Kidney (tissue), 14 donors: ENCODE results near the gene MFNG. TPM values are rescaled to one million over a fixed set of nuclear protein-coding genes. Genes with fewer than 3 reads are reported as not detected.

ENCODE experiments used
- DNase-seq, 5 donors: peaks; one replicate each; pipeline ENCODE4 v3.0.0-alpha.2; 2013 to 2020
- FAIRE-seq: peaks from 2 replicates; lab custom pipeline; 2012; peaks lifted over from hg19 to GRCh38; lab: Jason Lieb, UNC
- H3K27ac ChIP-seq, 2 donors: one replicate each; pipeline ENCODE4 v1.7.0; 2013; ENCODE audit warnings: low read depth in 2 of 2, low read length in 2 of 2, inconsistent platforms in 1 of 2
- H3K27me3 ChIP-seq: one replicate; pipeline ENCODE4 v1.7.1; 2013; ENCODE audit warnings: low read length, inconsistent platforms; ENCODE audit not compliant: control insufficient read depth, insufficient read depth
- H3K36me3 ChIP-seq, 3 donors: one replicate each; pipeline versions ENCODE4 v1.7.0 to v1.7.1; 2013; ENCODE audit warnings: low read length in 3 of 3, control low read depth in 1 of 3, inconsistent platforms in 1 of 3; ENCODE audit not compliant: insufficient read depth in 3 of 3, control insufficient read depth in 2 of 3
- H3K4me1 ChIP-seq, 3 donors: one replicate each; pipeline versions ENCODE4 v1.7.0 to v1.7.1; 2013; ENCODE audit warnings: low read length in 3 of 3, inconsistent platforms in 1 of 3, low read depth in 1 of 3; ENCODE audit not compliant: control insufficient read depth in 2 of 3, insufficient read depth in 2 of 3
- H3K4me3 ChIP-seq, 3 donors: one replicate each; pipeline versions ENCODE4 v1.7.0 to v1.8.1; 2013; ENCODE audit warnings: low read length in 3 of 3, control low read depth in 1 of 3, inconsistent platforms in 1 of 3
- H3K9ac ChIP-seq, 3 donors: one replicate each; pipeline versions ENCODE4 v1.7.0 to v1.7.1; 2013; ENCODE audit warnings: low read length in 3 of 3, control low read depth in 1 of 3, inconsistent platforms in 1 of 3
- H3K9me3 ChIP-seq, 3 donors: one replicate each; pipeline versions ENCODE4 v1.7.0 to v1.7.1; 2013; ENCODE audit warnings: low read length in 3 of 3, control low read depth in 1 of 3, inconsistent platforms in 1 of 3; ENCODE audit not compliant: control insufficient read depth in 2 of 3, insufficient read depth in 1 of 3
- intact Hi-C: fragments of 100-400 bp; cut with DNase I; formaldehyde crosslinking; loops from one replicate; pipeline ENCODE4 v1.11.1; 2022
- polyA plus RNA-seq: library from polyadenylated mRNA; stranded (reverse); fragments of 350-450 nt; fragmentation: Illumina TruSeq; extraction: RNeasy Lipid Tissue Mini Kit (QIAGEN cat#74804); gene quantifications from one replicate; pipeline ENCODE4 v1.2.3, GENCODE V29; 2014; ENCODE audit warnings: low read depth, low replicate concordance; ENCODE audit not compliant: insufficient read depth
- total RNA-seq: library from RNA; stranded (reverse); fragmentation: NEBNext Ultra II Directional; extraction: Animal tissue kit (Norgen Biotek cat#: 25700); gene quantifications from one replicate; pipeline ENCODE4 v1.2.1, GENCODE V29; 2021
- TF ChIP-seq, protein P1 (sequence below): IDR thresholded peaks from 3 replicates; pipeline ENCODE4 v1.5.1; 2012; ENCODE audit warnings: mild to moderate bottlenecking, moderate library complexity, borderline replicate concordance; ENCODE audit not compliant: insufficient read depth; ENCODE audit errors: extremely low read depth
- donor health status: control.
- donor health status: control.
- donor health status: control.
- donor health status: control.
- donor health status: control.
- donor health status: DM: yes; HTN: yes; CAD: no.
- donor health status: Normal renal cell carcinoma (clear cell type).

The MFNG gene
- total and polyA plus RNA-seq, 2 donors from 2014 or later = 9.1 to 31.1 TPM

DNA sequence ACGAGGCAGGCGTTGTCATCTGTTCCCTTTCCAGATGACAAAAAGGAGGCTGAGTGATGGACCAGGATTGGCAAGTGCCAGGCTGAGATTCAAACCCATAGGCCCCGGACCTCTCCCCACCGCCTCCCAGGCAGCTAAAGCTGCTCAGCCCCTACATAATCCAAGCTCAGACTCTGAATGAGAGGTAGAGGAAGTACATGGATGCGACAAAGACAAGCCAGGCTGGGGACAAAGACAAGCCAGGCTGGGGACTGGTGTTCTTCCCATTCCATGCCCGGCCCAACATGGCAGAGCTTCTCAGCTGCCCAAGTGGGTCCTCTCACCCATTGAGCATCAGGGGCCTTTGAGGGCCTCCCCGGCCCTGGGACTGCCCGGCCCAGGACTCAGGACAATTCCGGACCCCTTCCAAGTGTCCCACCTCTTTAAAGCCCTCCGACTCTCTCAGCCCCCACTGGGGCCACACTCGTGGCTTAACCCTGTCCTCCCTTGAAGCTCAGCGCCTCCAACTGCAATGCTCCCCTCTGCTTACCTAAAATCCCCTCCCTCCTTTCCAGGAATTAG, 4.8 kb downstream of the MFNG start:
- Histone ChIP-seq H3K9me3 (no peaks in the 10 kb centered on the region), H3K27ac (no peak overlapping the region), H3K9ac (no peak overlapping the region), H3K4me3 (no peak overlapping the region), H3K27me3 (no peaks in the 10 kb centered on the region), H3K4me1 (peaks cover 0 to 8% (median 0%) of the 10 kb centered on the region in 3 donors), H3K36me3 (no peaks in the 10 kb centered on the region)
- TF ChIP-seq, protein P1, sequence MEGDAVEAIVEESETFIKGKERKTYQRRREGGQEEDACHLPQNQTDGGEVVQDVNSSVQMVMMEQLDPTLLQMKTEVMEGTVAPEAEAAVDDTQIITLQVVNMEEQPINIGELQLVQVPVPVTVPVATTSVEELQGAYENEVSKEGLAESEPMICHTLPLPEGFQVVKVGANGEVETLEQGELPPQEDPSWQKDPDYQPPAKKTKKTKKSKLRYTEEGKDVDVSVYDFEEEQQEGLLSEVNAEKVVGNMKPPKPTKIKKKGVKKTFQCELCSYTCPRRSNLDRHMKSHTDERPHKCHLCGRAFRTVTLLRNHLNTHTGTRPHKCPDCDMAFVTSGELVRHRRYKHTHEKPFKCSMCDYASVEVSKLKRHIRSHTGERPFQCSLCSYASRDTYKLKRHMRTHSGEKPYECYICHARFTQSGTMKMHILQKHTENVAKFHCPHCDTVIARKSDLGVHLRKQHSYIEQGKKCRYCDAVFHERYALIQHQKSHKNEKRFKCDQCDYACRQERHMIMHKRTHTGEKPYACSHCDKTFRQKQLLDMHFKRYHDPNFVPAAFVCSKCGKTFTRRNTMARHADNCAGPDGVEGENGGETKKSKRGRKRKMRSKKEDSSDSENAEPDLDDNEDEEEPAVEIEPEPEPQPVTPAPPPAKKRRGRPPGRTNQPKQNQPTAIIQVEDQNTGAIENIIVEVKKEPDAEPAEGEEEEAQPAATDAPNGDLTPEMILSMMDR = no peak
- DNase-seq (no peak), FAIRE-seq (no peak)
- intact Hi-C loops = no loop called here

- intact Hi-C loops = no loop called here
- DNase-seq = no peak
- FAIRE-seq = no peak
- Histone ChIP-seq H3K9ac (no peak overlapping the region), H3K27ac (no peak overlapping the region), H3K36me3 (no peaks in the 10 kb centered on the region), H3K4me3 (no peak overlapping the region), H3K27me3 (no peaks in the 10 kb centered on the region), H3K9me3 (no peaks in the 10 kb centered on the region), H3K4me1 (peaks cover 0 to 4% (median 0%) of the 10 kb centered on the region in 3 donors)
- TF ChIP-seq, protein P1 = no peak
Measured at GRCh38 chr22:37480387-37481346, 5.5 kb downstream of the MFNG start.

GRCh38 chr22:37479196-37479595, 7.0 kb downstream of the MFNG start:
- H3K4me3 ChIP-seq = no peak overlapping the region
- H3K27ac ChIP-seq = no peak overlapping the region
- no peaks in the 10 kb centered on the region for H3K36me3 ChIP-seq
- FAIRE-seq (no peak), DNase-seq (no peak)
- intact Hi-C loops = no loop called here
- no peaks in the 10 kb centered on the region for H3K27me3 ChIP-seq
- no peaks in the 10 kb centered on the region for H3K9me3 ChIP-seq
- peaks cover 0 to 4% (median 0%) of the 10 kb centered on the region in 3 donors for H3K4me1 ChIP-seq
- TF ChIP-seq, protein P1 = no peak
- H3K9ac ChIP-seq = no peak overlapping the region
